ENCODE measurements around the gene CASQ1.

The CASQ1 gene

DNA sequence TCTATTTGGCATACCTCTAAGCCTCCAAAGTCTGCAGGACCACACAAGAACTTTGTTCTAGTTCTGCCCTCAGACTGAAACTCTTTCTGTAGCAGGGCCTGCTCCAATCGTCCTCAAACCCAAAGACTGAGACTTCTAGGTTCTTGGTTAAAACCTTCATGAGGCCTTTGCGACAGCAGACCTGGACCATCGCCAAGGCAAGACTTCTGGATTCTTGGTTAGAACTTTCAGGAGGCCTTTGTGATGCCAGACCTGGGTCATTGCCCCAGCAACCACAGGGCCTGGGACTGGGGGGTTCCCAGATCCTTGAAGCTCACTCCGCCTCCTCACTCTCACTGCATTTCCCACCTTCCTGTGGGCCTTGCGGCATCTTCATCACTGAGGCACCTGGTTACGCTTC, 39.1 kb upstream of the CASQ1 start, which contains the start of gene ATP1A4:
TSS of gene ATP1A4 (plus strand) at position 301 of the 400 bp plus-strand sequence. CDS start 438 bp downstream, outside the sequence.
- no peak for DNase-seq (ENCODE audit: low read depth)
- H3K4me3 ChIP-seq (ENCODE audit: low read depth, low read length): no peak within 1 kb of the TSS
- TF ChIP-seq, protein P1, sequence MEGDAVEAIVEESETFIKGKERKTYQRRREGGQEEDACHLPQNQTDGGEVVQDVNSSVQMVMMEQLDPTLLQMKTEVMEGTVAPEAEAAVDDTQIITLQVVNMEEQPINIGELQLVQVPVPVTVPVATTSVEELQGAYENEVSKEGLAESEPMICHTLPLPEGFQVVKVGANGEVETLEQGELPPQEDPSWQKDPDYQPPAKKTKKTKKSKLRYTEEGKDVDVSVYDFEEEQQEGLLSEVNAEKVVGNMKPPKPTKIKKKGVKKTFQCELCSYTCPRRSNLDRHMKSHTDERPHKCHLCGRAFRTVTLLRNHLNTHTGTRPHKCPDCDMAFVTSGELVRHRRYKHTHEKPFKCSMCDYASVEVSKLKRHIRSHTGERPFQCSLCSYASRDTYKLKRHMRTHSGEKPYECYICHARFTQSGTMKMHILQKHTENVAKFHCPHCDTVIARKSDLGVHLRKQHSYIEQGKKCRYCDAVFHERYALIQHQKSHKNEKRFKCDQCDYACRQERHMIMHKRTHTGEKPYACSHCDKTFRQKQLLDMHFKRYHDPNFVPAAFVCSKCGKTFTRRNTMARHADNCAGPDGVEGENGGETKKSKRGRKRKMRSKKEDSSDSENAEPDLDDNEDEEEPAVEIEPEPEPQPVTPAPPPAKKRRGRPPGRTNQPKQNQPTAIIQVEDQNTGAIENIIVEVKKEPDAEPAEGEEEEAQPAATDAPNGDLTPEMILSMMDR (conservative IDR thresholded peaks at IDR 0.05; ENCODE audit: low read depth, low read length): no peak

DNA sequence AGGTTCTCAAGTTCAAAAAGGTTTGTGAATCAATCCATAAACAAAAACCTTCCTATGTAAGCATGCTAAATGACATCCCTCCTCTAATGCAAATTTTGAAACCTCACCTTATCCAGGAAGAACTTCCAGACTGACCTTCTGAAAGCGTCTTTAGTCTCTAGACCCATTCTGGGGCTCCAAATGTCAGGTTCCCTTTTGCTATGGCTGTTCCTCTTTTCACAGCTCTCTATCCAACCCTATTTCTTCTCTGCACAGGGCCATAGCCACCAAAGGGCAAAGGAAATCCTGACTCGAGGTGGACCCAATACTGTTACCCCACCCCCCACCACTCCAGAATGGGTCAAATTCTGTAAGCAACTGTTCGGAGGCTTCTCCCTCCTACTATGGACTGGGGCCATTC, 35.6 kb upstream of the CASQ1 start:
- no peak overlapping the region for H3K4me3 ChIP-seq (ENCODE audit: low read depth, low read length)
- no peak for DNase-seq (ENCODE audit: low read depth)
- TF ChIP-seq, protein P1 (conservative IDR thresholded peaks at IDR 0.05; ENCODE audit: low read depth, low read length): no peak

- TF ChIP-seq, protein P1 (conservative IDR thresholded peaks at IDR 0.05; ENCODE audit: low read depth, low read length): no peak
- no peak for DNase-seq (ENCODE audit: low read depth)
Measured at GRCh38 chr1:160156361-160156760, 34.0 kb upstream of the CASQ1 start.

DNA sequence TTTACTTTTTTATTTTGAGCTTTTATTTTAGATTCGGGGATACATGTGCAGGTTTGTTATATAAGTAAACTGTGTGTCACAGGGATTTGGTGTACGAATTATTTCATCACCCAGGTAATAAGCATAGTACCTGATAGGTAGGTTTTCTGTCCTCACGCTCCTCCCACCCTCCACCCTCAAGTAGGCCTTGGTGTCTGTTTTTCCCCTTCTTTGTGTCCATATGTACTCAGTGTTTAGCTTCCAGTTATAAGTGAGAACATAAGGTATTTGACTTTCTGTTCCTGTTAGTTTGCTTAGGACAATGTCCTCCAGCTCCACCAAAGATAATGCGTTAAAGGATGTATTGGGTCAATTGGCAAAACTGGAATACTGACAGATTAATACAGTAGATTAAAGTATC, 33.2 kb upstream of the CASQ1 start:
- H3K4me3 ChIP-seq (ENCODE audit: low read depth, low read length): no peak overlapping the region
- TF ChIP-seq, protein P1 (conservative IDR thresholded peaks at IDR 0.05; ENCODE audit: low read depth, low read length): no peak
- DNase-seq (ENCODE audit: low read depth): no peak

More at GRCh38 chr1:160156361-160156760, 34.0 kb upstream of the CASQ1 start:
- no peak overlapping the region for H3K4me3 ChIP-seq (ENCODE audit: low read depth, low read length)

DNA sequence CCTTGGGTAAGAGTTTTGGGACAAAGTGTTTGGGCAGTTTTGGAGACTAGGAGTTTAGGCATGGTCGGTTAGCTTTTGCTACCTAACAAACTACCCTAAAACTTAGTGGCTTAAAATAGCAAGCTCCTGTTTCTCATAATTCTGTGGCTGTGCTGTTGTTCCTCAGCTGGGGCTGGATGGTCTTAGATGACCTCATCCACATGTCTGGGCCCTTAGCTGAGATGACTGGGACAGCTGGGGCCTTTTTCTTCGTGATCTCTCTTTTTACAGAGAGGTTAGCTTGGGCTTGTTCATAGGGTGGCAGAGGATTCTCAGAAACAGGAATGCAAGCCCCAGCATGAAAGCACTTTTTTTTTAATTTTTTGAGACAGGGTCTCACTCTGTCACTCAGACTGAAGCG, 32.3 kb upstream of the CASQ1 start:
- DNase-seq (ENCODE audit: low read depth): no peak
- TF ChIP-seq, protein P1 (conservative IDR thresholded peaks at IDR 0.05; ENCODE audit: low read depth, low read length): no peak
- H3K4me3 ChIP-seq (ENCODE audit: low read depth, low read length): no peak overlapping the region

DNA sequence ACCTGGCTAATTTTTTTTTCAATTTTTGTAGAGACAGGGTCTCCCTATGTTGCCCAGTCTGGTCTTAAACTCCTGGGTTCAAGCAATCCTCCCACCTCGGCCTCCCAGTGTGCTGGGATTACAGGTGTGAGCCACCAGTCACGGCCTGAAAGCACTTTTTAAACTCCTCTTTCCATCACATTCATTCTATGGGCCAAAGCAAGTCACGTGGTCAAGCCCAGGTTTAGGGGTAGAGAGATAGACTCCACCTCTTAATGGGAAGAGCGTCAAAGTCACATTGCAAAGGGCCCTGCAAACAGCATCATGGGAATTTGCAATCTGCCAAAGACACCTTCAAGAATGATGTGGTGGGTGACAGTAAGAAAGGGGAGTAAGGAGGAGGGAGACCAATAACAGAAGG, 31.8 kb upstream of the CASQ1 start:
- TF ChIP-seq, protein P1 (conservative IDR thresholded peaks at IDR 0.05; ENCODE audit: low read depth, low read length): no peak
- DNase-seq (ENCODE audit: low read depth): no peak
- H3K4me3 ChIP-seq (ENCODE audit: low read depth, low read length): no peak overlapping the region

GRCh38 chr1:160159846-160160245, 30.5 kb upstream of the CASQ1 start:
- no peak overlapping the region for H3K4me3 ChIP-seq (ENCODE audit: low read depth, low read length)
- TF ChIP-seq, protein P1 (conservative IDR thresholded peaks at IDR 0.05; ENCODE audit: low read depth, low read length): no peak
- DNase-seq (ENCODE audit: low read depth): no peak
